GM18517 (cell line): ENCODE measurements around the gene CPSF3.

Experiments
- ATAC-seq: cut with Tn5 transposase; IDR thresholded peaks from one replicate; pipeline ENCODE4 v1.9.1; 2021; ENCODE audit warnings: mild to moderate bottlenecking, moderate library complexity; ENCODE audit not compliant: unreplicated experiment

The CPSF3 gene

GRCh38 chr2:9462886-9463697 lies 39.6 kb downstream of the CPSF3 start:
- no peak for ATAC-seq

- no peak for ATAC-seq
Observed at GRCh38 chr2:9463698-9464034, 40.2 kb downstream of the CPSF3 start.

- ATAC-seq: no peak
Observed at GRCh38 chr2:9465170-9465569, 41.7 kb downstream of the CPSF3 start.

- no peak for ATAC-seq
Observed at GRCh38 chr2:9466147-9466683, 42.8 kb downstream of the CPSF3 start.

- ATAC-seq: no peak
Observed at GRCh38 chr2:9467687-9468086, 44.2 kb downstream of the CPSF3 start.

- no peak for ATAC-seq
Observed at GRCh38 chr2:9471206-9471605, 47.8 kb downstream of the CPSF3 start.

- ATAC-seq: no peak
Observed at GRCh38 chr2:9472511-9472910, 49.1 kb downstream of the CPSF3 start.

GRCh38 chr2:9473308-9473984 lies 50.0 kb downstream of the CPSF3 start:
- ATAC-seq: peak; percentile 8

- peak; percentile 24 for ATAC-seq
Observed at GRCh38 chr2:9473985-9474360, 50.5 kb downstream of the CPSF3 start.

- ATAC-seq: peak; percentile 75
Observed at GRCh38 chr2:9474361-9475057, 51.1 kb downstream of the CPSF3 start, which contains the start of gene IAH1. Gene IAH1 (plus strand): TSS chr2:9474551. CDS start chr2:9474567, 16 bp downstream.

GRCh38 chr2:9477914-9478313 lies 54.5 kb downstream of the CPSF3 start:
- no peak for ATAC-seq

GRCh38 chr2:9478526-9478925 lies 55.1 kb downstream of the CPSF3 start:
- no peak for ATAC-seq

- ATAC-seq: no peak
Observed at GRCh38 chr2:9480157-9480556, 56.7 kb downstream of the CPSF3 start.

- ATAC-seq: no peak
Observed at GRCh38 chr2:9483107-9483506, 59.7 kb downstream of the CPSF3 start.

- no peak for ATAC-seq
Observed at GRCh38 chr2:9484533-9484932, 61.1 kb downstream of the CPSF3 start.

GRCh38 chr2:9488583-9489547 lies 65.4 kb downstream of the CPSF3 start:
- no peak for ATAC-seq

- ATAC-seq: no peak
Observed at GRCh38 chr2:9490789-9491188, 67.3 kb downstream of the CPSF3 start.

- no peak for ATAC-seq
Observed at GRCh38 chr2:9492927-9493326, 69.5 kb downstream of the CPSF3 start.

GRCh38 chr2:9493478-9493877 lies 70.0 kb downstream of the CPSF3 start:
- ATAC-seq: no peak

GRCh38 chr2:9494081-9494480 lies 70.6 kb downstream of the CPSF3 start:
- no peak for ATAC-seq
